HepG2 (cell line): Measurements from ENCODE around the gene SPATC1L. TPM values are rescaled to one million over a fixed set of nuclear protein-coding genes. Genes with fewer than 3 reads are reported as not detected.

ENCODE experiments used
- ATAC-seq: fragments of 200-7000 bp; cut with Tn5 transposase; 3 replicates; pipeline ENCODE4 v1.9.1; 2020; ENCODE audit warnings: mild to moderate bottlenecking, moderate library complexity
- BruUV-seq: library from RNA; stranded (reverse); fragments of 400-500 nt; replicated peaks from 2 replicates; lab custom pipeline; 2021; lab: Mats Ljungman, UMichigan
- CTCF ChIA-PET: fragments of 300-600 bp; formaldehyde crosslinking; extraction: SDS; loops from one replicate; lab custom pipeline; 2021; ENCODE audit warnings: low total read pairs, inconsistent platforms, low intra/inter-chr PET ratio; lab: Yijun Ruan, JAX
- POLR2A ChIA-PET: fragments of 350-600 bp; sonication (Branson Sonifier 250); formaldehyde crosslinking; loops from one replicate; lab custom pipeline; 2020; ENCODE audit warnings: antibody characterized with exemption, inconsistent platforms; lab: Yijun Ruan, JAX
- DNase-seq: peaks from one replicate; pipeline ENCODE4 v3.0.0-alpha.2; 2015; ENCODE audit warnings: low spot score
- FAIRE-seq: peaks from 3 replicates; lab custom pipeline; 2011; peaks lifted over from hg19 to GRCh38; lab: Jason Lieb, UNC
- H2AFZ ChIP-seq: one replicate; pipeline ENCODE4 v1.6.1; 2011; ENCODE audit warnings: low read length, inconsistent platforms
- H3K27ac ChIP-seq: fragments of 300-600 bp; 3 replicates; pipeline ENCODE4 v1.8.0; 2011; ENCODE audit warnings: mixed run types, mild to moderate bottlenecking, mixed read lengths, low read length, inconsistent platforms; ENCODE audit not compliant: insufficient read depth; ENCODE audit errors: extremely low read length
- H3K27me3 ChIP-seq, 2 experiments: fragments of 200-600 bp in 1 of 2; 2 replicates in 1 of 2; 3 replicates in 1 of 2; pipeline versions ENCODE4 v1.6.0 to v1.8.0; 2011; ENCODE audit warnings: low read length in 2 of 2, mild to moderate bottlenecking in 2 of 2, moderate library complexity in 2 of 2, inconsistent platforms in 1 of 2; ENCODE audit not compliant: insufficient read depth in 2 of 2, control insufficient read depth in 1 of 2
- H3K36me3 ChIP-seq, 2 experiments: fragments of 200-600 bp in 1 of 2; replicated peaks in 1 of 2; 2 replicates in 1 of 2; 3 replicates in 1 of 2; pipeline versions ENCODE4 v1.5.1 to v1.8.0; 2011; ENCODE audit warnings: low read length in 2 of 2, inconsistent platforms in 1 of 2; ENCODE audit not compliant: insufficient read depth in 2 of 2, control insufficient read depth in 1 of 2
- H3K4me1 ChIP-seq: 2 replicates; pipeline ENCODE4 v1.5.1; 2012; ENCODE audit warnings: low read length, inconsistent platforms; ENCODE audit not compliant: insufficient read depth
- H3K4me2 ChIP-seq: 2 replicates; pipeline ENCODE4 v1.6.0; 2011; ENCODE audit warnings: low read depth, low read length, inconsistent platforms
- H3K4me3 ChIP-seq, 3 experiments: fragments of 200-600 bp in 1 of 3; sonication (generic), shearing (Covaris generic) in 1 of 3; replicated peaks in 1 of 3; 2 replicates each; pipeline ENCODE4 v1.5.1; 2011 to 2016; ENCODE audit warnings: low read length in 3 of 3, inconsistent platforms in 2 of 3, low read depth in 2 of 3, mild to moderate bottlenecking in 2 of 3, control low read depth in 1 of 3, mixed read lengths in 1 of 3; ENCODE audit not compliant: insufficient read depth in 1 of 3
- H3K79me2 ChIP-seq: one replicate; pipeline ENCODE4 v1.6.1; 2011; ENCODE audit warnings: low read length, inconsistent platforms; ENCODE audit not compliant: insufficient read depth
- H3K9ac ChIP-seq: 2 replicates; pipeline ENCODE4 v1.6.0; 2011; ENCODE audit warnings: mild to moderate bottlenecking, low read depth, low read length, inconsistent platforms; ENCODE audit not compliant: insufficient read depth
- H3K9me3 ChIP-seq: 2 replicates; pipeline ENCODE4 v1.5.1; 2012; ENCODE audit warnings: mild to moderate bottlenecking, low read length
- H4K20me1 ChIP-seq: 2 replicates; pipeline ENCODE4 v1.6.0; 2011; ENCODE audit warnings: inconsistent platforms, mild to moderate bottlenecking, low read length, moderate library complexity; ENCODE audit not compliant: insufficient read depth
- ADNP ChIP-seq: sonication (generic); formaldehyde crosslinking; IDR thresholded peaks from 2 replicates; pipeline ENCODE4 v1.4.0; 2020; ENCODE audit warnings: missing genetic modification reagents
- ATF6 ChIP-seq: sonication (generic); formaldehyde crosslinking; conservative IDR thresholded peaks from 2 replicates; pipeline ENCODE4 v1.4.0; 2020; ENCODE audit warnings: missing genetic modification reagents
- CBFB ChIP-seq: sonication (generic); formaldehyde crosslinking; IDR thresholded peaks from 2 replicates; pipeline ENCODE4 v1.4.0; 2020; ENCODE audit warnings: missing genetic modification reagents
- FOXJ3 ChIP-seq: sonication (generic); formaldehyde crosslinking; IDR thresholded peaks from 2 replicates; pipeline ENCODE4 v1.4.0; 2020; ENCODE audit warnings: missing genetic modification reagents, mild to moderate bottlenecking, borderline replicate concordance
- FUBP1 ChIP-seq: sonication (generic); formaldehyde crosslinking; IDR thresholded peaks from 2 replicates; pipeline ENCODE4 v1.5.1; 2020; ENCODE audit warnings: missing genetic modification reagents, mild to moderate bottlenecking, borderline replicate concordance
- MTA3 ChIP-seq: sonication (generic); formaldehyde crosslinking; IDR thresholded peaks from 2 replicates; pipeline ENCODE4 v1.4.0; 2020; ENCODE audit warnings: missing genetic modification reagents
- SMAD9 ChIP-seq: sonication (generic); formaldehyde crosslinking; IDR thresholded peaks from 2 replicates; pipeline ENCODE4 v1.5.1; 2020; ENCODE audit warnings: mild to moderate bottlenecking, missing genetic modification reagents
- ZBTB3 ChIP-seq: sonication (generic); formaldehyde crosslinking; IDR thresholded peaks from 2 replicates; pipeline ENCODE4 v1.4.0; 2020; ENCODE audit warnings: low read depth, mild to moderate bottlenecking, moderate library complexity, missing genetic modification reagents, borderline replicate concordance
- ZFYVE20 ChIP-seq: sonication (generic); formaldehyde crosslinking; IDR thresholded peaks from 2 replicates; pipeline ENCODE4 v1.8.0; 2023; ENCODE audit warnings: low read depth, mild to moderate bottlenecking, moderate library complexity, missing genetic modification reagents, borderline replicate concordance
- ZNF484 ChIP-seq: sonication (generic); formaldehyde crosslinking; IDR thresholded peaks from 2 replicates; pipeline ENCODE4 v1.5.1; 2020; ENCODE audit warnings: mild to moderate bottlenecking, low read depth, missing genetic modification reagents, borderline replicate concordance
- ZNF580 ChIP-seq: IDR thresholded peaks from 2 replicates; pipeline ENCODE4 v1.6.1; 2016; ENCODE audit warnings: low read depth, borderline replicate concordance
- ZNF652 ChIP-seq: IDR thresholded peaks from 2 replicates; pipeline ENCODE4 v1.6.1; 2016; ENCODE audit warnings: low read depth, borderline replicate concordance
- ZNF724P ChIP-seq: sonication (generic); formaldehyde crosslinking; IDR thresholded peaks from 2 replicates; pipeline ENCODE4 v1.8.0; 2022; ENCODE audit warnings: missing genetic modification reagents, borderline replicate concordance
- WGBS: methylation state at CpG from one replicate; pipeline ENCODE4 v1.1.6; 2017; ENCODE audit warnings: low lambda C conversion rate; 5-methylcytosine and 5-hydroxymethylcytosine counted together
- in situ Hi-C: cut with HindIII; loops from 2 replicates; pipeline ENCODE4 v1.10.0; 2017; ENCODE audit warnings: low pct_unique_long_range_greater_than_20kb; ENCODE audit not compliant: extremely low pct_ligation_motif_present
- intact Hi-C: fragments of 100-400 bp; cut with micrococcal nuclease; formaldehyde crosslinking; loops from one replicate; pipeline ENCODE4 v1.10.0; 2022; ENCODE audit not compliant: unreplicated experiment
- polyA plus RNA-seq, 8 experiments: library from polyadenylated mRNA; depleted of rRNA in 3 of 8; stranded (reverse) in 7 of 8; unstranded in 1 of 8; fragments of >200 nt; fragmentation: Illumina TruSeq in 4 of 8; extraction: Trizol in 4 of 8; gene quantifications; 2 replicates each; pipeline versions ENCODE4 v1.2.1 to v1.2.3, GENCODE V29; 2011 to 2016; ENCODE audit warnings: low read depth in 4 of 8, missing spikeins in 1 of 8, mixed read lengths in 1 of 8; ENCODE audit not compliant: insufficient read depth in 1 of 8
- total RNA-seq, 5 experiments: library from RNA; depleted of rRNA; stranded (reverse); fragments of >200 nt; fragmentation: Illumina TruSeq; extraction: Trizol; gene quantifications; 2 replicates each; pipeline ENCODE4 v1.2.3, GENCODE V29; 2016; ENCODE audit warnings: low read depth in 1 of 5

The SPATC1L gene
- total and polyA plus RNA-seq, 2 of the 13 experiments (the other 11 are each of a cell fraction or from before 2014, with no cell fraction given), result 1.4 to 3.3 TPM

GRCh38 chr21:46171996-46172862, 12.0 kb downstream of the SPATC1L start:
- no TSS peak for BruUV-seq
- FAIRE-seq, result no peak
- H4K20me1 ChIP-seq, result no peaks in the 10 kb centered on the region
- no peaks in the 10 kb centered on the region for H3K36me3 ChIP-seq
- H2AFZ ChIP-seq, result no peak overlapping the region
- no peaks in the 10 kb centered on the region for H3K9me3 ChIP-seq
- DNase-seq, result no peak
- H3K9ac ChIP-seq, result no peak overlapping the region
- no peaks in the 10 kb centered on the region for H3K4me1 ChIP-seq
- in situ Hi-C loops, result no loop called here
- no peak; the same call in 2 of the 3 replicates for ATAC-seq
- H3K79me2 ChIP-seq, result no peaks in the 10 kb centered on the region
- ChIA-PET CTCF (no interaction called here), POLR2A (no interaction called here)
- no peak overlapping the region for H3K27ac ChIP-seq
- H3K4me3 ChIP-seq, result no peak overlapping the region
- no peaks in the 10 kb centered on the region; a peak in 1 of 5 replicates for H3K27me3 ChIP-seq
- 70% methylated on average over 21 of the region's 21 CpGs for WGBS
- intact Hi-C loops, result no loop called here
- TF ChIP-seq FOXJ3 (CRISPR knock-in tag) (no peak), ATF6 (CRISPR knock-in tag) (no peak), ZNF484 (no peak), ZNF724P (CRISPR knock-in tag) (no peak), ZNF580 (no peak), MTA3 (CRISPR knock-in tag) (no peak), ZBTB3 (CRISPR knock-in tag) (no peak), CBFB (CRISPR knock-in tag) (no peak), ADNP (no peak), SMAD9 (no peak), ZFYVE20 (no peak), ZNF652 (CRISPR knock-in tag) (no peak), FUBP1 (CRISPR knock-in tag) (no peak)
- H3K4me2 ChIP-seq, result no peak overlapping the region
